SK-N-SH (cell line): Measurements from ENCODE around the gene C3orf52. TPM values are rescaled to one million over a fixed set of nuclear protein-coding genes. Genes with fewer than 3 reads are reported as not detected.

Experiments used
- CTCF ChIA-PET: fragments of 300-600, 350-600 bp; formaldehyde crosslinking; extraction: SDS; loops from one replicate; lab custom pipeline; 2021; lab: Yijun Ruan, JAX
- POLR2A ChIA-PET: fragments of 350-600 bp; sonication (Branson Sonifier 250); formaldehyde crosslinking; extraction: SDS; loops from one replicate; lab custom pipeline; 2020; ENCODE audit warnings: antibody characterized with exemption, inconsistent platforms; lab: Yijun Ruan, JAX
- DNase-seq: peaks from one replicate; pipeline ENCODE4 v3.0.0; 2012
- H2AFZ ChIP-seq: fragments of 200-600 bp; sonication (generic); 2 replicates; pipeline ENCODE4 v1.8.1; 2016; ENCODE audit warnings: antibody characterized with exemption, mild to moderate bottlenecking, low read depth
- H3F3A ChIP-seq: fragments of 200-600 bp; sonication (generic); replicated peaks from 2 replicates; pipeline ENCODE3; 2016; ENCODE audit warnings: antibody characterized with exemption, mild to moderate bottlenecking; ENCODE audit not compliant: insufficient read depth
- H3K27ac ChIP-seq, 2 experiments: fragments of 200-500 bp in 1 of 2; fragments of 200-600 bp in 1 of 2; sonication (Bioruptor generic) in 1 of 2; sonication (generic), shearing (Covaris generic) in 1 of 2; 2 replicates each; pipeline versions ENCODE4 v1.5.1 to v1.6.1; 2014 to 2016; ENCODE audit warnings: low read depth in 2 of 2, inconsistent platforms in 1 of 2, low read length in 1 of 2, mild to moderate bottlenecking in 1 of 2, mixed read lengths in 1 of 2
- H3K27me3 ChIP-seq: fragments of 200-600 bp; sonication (generic), shearing (Covaris generic); 2 replicates; pipeline ENCODE4 v1.6.1; 2016; ENCODE audit warnings: mixed run types; ENCODE audit not compliant: insufficient read depth
- H3K36me3 ChIP-seq, 2 experiments: fragments of 200-500 bp in 1 of 2; fragments of 200-600 bp in 1 of 2; sonication (Bioruptor generic) in 1 of 2; sonication (generic) in 1 of 2; replicated peaks in 1 of 2; 2 replicates each; pipeline versions ENCODE3 to v1.5.1; 2014 to 2016; ENCODE audit warnings: low read length in 1 of 2, mild to moderate bottlenecking in 1 of 2; ENCODE audit not compliant: insufficient read depth in 2 of 2, control insufficient read depth in 1 of 2
- H3K4me1 ChIP-seq, 2 experiments: fragments of 200-500 bp in 1 of 2; fragments of 200-600 bp in 1 of 2; sonication (Bioruptor generic) in 1 of 2; sonication (generic), shearing (Covaris generic) in 1 of 2; 2 replicates each; pipeline versions ENCODE4 v1.5.1 to v1.6.1; 2014 to 2016; ENCODE audit warnings: low read depth in 1 of 2, low read length in 1 of 2, mixed run types in 1 of 2; ENCODE audit not compliant: insufficient read depth in 2 of 2, control insufficient read depth in 1 of 2
- H3K4me2 ChIP-seq: fragments of 200-600 bp; sonication (generic), shearing (Covaris generic); 2 replicates; pipeline ENCODE4 v1.6.1; 2017; ENCODE audit warnings: mixed run types
- H3K4me3 ChIP-seq, 2 experiments: fragments of 200-500 bp in 1 of 2; fragments of 200-600 bp in 1 of 2; sonication (Bioruptor generic) in 1 of 2; sonication (generic), shearing (Covaris generic) in 1 of 2; 2 replicates each; pipeline versions ENCODE4 v1.5.1 to v1.8.1; 2014 to 2016; ENCODE audit warnings: low read depth in 2 of 2, inconsistent platforms in 1 of 2, low read length in 1 of 2, mild to moderate bottlenecking in 1 of 2, mixed read lengths in 1 of 2, moderate library complexity in 1 of 2
- H3K79me2 ChIP-seq: fragments of 200-600 bp; sonication (generic); 2 replicates; pipeline ENCODE4 v1.8.1; 2017; ENCODE audit warnings: mild to moderate bottlenecking; ENCODE audit not compliant: insufficient read depth
- H3K9ac ChIP-seq: fragments of 200-600 bp; sonication (generic); 2 replicates; pipeline ENCODE4 v1.6.1; 2017; ENCODE audit warnings: mixed run types
- H3K9me2 ChIP-seq: fragments of 200-600 bp; sonication (generic); 2 replicates; pipeline ENCODE4 v1.6.1; 2017; ENCODE audit warnings: mixed run types
- H3K9me3 ChIP-seq: fragments of 200-600 bp; sonication (generic); 2 replicates; pipeline ENCODE4 v1.6.1; 2017; ENCODE audit warnings: mixed run types, mild to moderate bottlenecking, moderate library complexity
- H4K20me1 ChIP-seq: fragments of 200-600 bp; sonication (generic); 2 replicates; pipeline ENCODE4 v1.6.1; 2017; ENCODE audit warnings: mild to moderate bottlenecking, mixed run types; ENCODE audit not compliant: insufficient read depth
- FOSL2 ChIP-seq: IDR thresholded peaks from 2 replicates; pipeline ENCODE4 v1.4.0; 2012; ENCODE audit warnings: low read depth, mild to moderate bottlenecking, moderate library complexity, borderline replicate concordance
- FOXM1 ChIP-seq: IDR thresholded peaks from 2 replicates; pipeline ENCODE4 v1.4.0; 2012; ENCODE audit warnings: low read depth, mild to moderate bottlenecking
- GATA2 ChIP-seq: sonication (generic); formaldehyde crosslinking; IDR thresholded peaks from 2 replicates; pipeline ENCODE4 v1.5.0; 2020; ENCODE audit warnings: mild to moderate bottlenecking, missing genetic modification reagents
- IRF3 ChIP-seq: fragments of 150-350 bp; IDR thresholded peaks from 2 replicates; pipeline ENCODE4 v1.6.1; 2016; ENCODE audit warnings: mild to moderate bottlenecking, low read depth, low read length
- MAX ChIP-seq: IDR thresholded peaks from 2 replicates; pipeline ENCODE4 v1.4.0; 2012; ENCODE audit warnings: low read depth
- MEF2A ChIP-seq: IDR thresholded peaks from 2 replicates; pipeline ENCODE4 v1.4.0; 2012; ENCODE audit warnings: low read depth, borderline replicate concordance
- NFIC ChIP-seq: IDR thresholded peaks from 2 replicates; pipeline ENCODE4 v1.4.0; 2012; ENCODE audit warnings: borderline replicate concordance
- RAD21 ChIP-seq: IDR thresholded peaks from 2 replicates; pipeline ENCODE4 v1.6.1; 2012; ENCODE audit warnings: mild to moderate bottlenecking, low read length
- RCOR1 ChIP-seq: fragments of 150-350 bp; IDR thresholded peaks from 2 replicates; pipeline ENCODE4 v1.6.1; 2017; ENCODE audit warnings: antibody characterized with exemption, low read length
- RFX5 ChIP-seq: IDR thresholded peaks from 2 replicates; pipeline ENCODE4 v1.6.1; 2012; ENCODE audit warnings: mild to moderate bottlenecking, improper control_type of control experiment, low read length
- RXRA ChIP-seq: IDR thresholded peaks from 2 replicates; pipeline ENCODE4 v1.4.0; 2012; ENCODE audit warnings: low read depth, mild to moderate bottlenecking, borderline replicate concordance
- SIN3A ChIP-seq: IDR thresholded peaks from 2 replicates; pipeline ENCODE4 v1.6.1; 2012; ENCODE audit warnings: low read depth, mild to moderate bottlenecking, low read length, moderate library complexity, borderline replicate concordance
- TCF12 ChIP-seq: IDR thresholded peaks from 2 replicates; pipeline ENCODE4 v1.4.0; 2012
- TEAD4 ChIP-seq: IDR thresholded peaks from 2 replicates; pipeline ENCODE4 v1.4.0; 2012; ENCODE audit warnings: mild to moderate bottlenecking, borderline replicate concordance; ENCODE audit not compliant: insufficient read depth
- USF1 ChIP-seq: IDR thresholded peaks from 2 replicates; pipeline ENCODE4 v1.4.0; 2012; ENCODE audit warnings: low read depth, borderline replicate concordance
- ZBTB33 ChIP-seq: IDR thresholded peaks from 2 replicates; pipeline ENCODE4 v1.4.0; 2012; ENCODE audit warnings: low read depth, borderline replicate concordance
- WGBS: methylation state at CpG from one replicate; pipeline ENCODE4 v1.1.6; 2017; ENCODE audit warnings: low lambda C conversion rate; 5-methylcytosine and 5-hydroxymethylcytosine counted together
- polyA plus RNA-seq, 3 experiments: library from polyadenylated mRNA; depleted of rRNA; stranded (reverse); fragments of >200 nt; gene quantifications; 2 replicates each; pipeline ENCODE4 v1.2.3, GENCODE V29; 2012

Gene C3orf52
- polyA plus RNA-seq, 1 of the 3 experiments (the other 2 are of a cell fraction) = 5.4 TPM

GRCh38 chr3:112124907-112125607 is 38.9 kb downstream of the C3orf52 start:
- no peaks in the 10 kb centered on the region for H3F3A ChIP-seq
- no peaks in the 10 kb centered on the region for H3K9me3 ChIP-seq
- 94% methylated on average over 5 of the region's 5 CpGs for WGBS
- H3K4me2 ChIP-seq = no peak overlapping the region
- CTCF ChIA-PET = interaction anchor here (1.0 to 4.7 kb wide), 4 partner anchors 12 to 406 kb away, joined by 4 to 29 read pairs (median 5); no protein-coding TSS in a partner anchor
- POLR2A ChIA-PET = no interaction called here
- no peak for DNase-seq
- TF ChIP-seq GATA2 (no peak), RCOR1 (no peak), FOSL2 (no peak), USF1 (no peak), RAD21 (no peak), IRF3 (no peak), NFIC (no peak), SIN3A (no peak), RXRA (no peak), RFX5 (no peak)
- no peaks in the 10 kb centered on the region for H3K9me2 ChIP-seq
- no peaks in the 10 kb centered on the region for H3K4me1 ChIP-seq
- no peaks in the 10 kb centered on the region for H3K79me2 ChIP-seq
- no peak overlapping the region for H3K4me3 ChIP-seq
- no peak overlapping the region for H3K27ac ChIP-seq
- peaks cover 0 to 9% of the 10 kb centered on the region in 2 experiments for H3K36me3 ChIP-seq
- no peaks in the 10 kb centered on the region for H3K27me3 ChIP-seq
- no peak overlapping the region for H3K9ac ChIP-seq
- H4K20me1 ChIP-seq = no peaks in the 10 kb centered on the region
- H2AFZ ChIP-seq = no peak overlapping the region

GRCh38 chr3:112126511-112126911 is 40.3 kb downstream of the C3orf52 start:
- peaks cover 0 to 9% of the 10 kb centered on the region in 2 experiments for H3K36me3 ChIP-seq
- H3K27me3 ChIP-seq = no peaks in the 10 kb centered on the region
- no peaks in the 10 kb centered on the region for H4K20me1 ChIP-seq
- TF ChIP-seq NFIC (no peak), TCF12 (no peak), ZBTB33 (no peak), TEAD4 (no peak), MEF2A (no peak), FOXM1 (no peak), MAX (no peak), RAD21 (no peak)
- ChIA-PET POLR2A (no interaction called here), CTCF (interaction anchor here (1.2 to 4.7 kb wide), 2 partner anchors 11 to 15 kb away, joined by 3 to 29 read pairs; no protein-coding TSS in a partner anchor)
- H3K4me1 ChIP-seq = no peaks in the 10 kb centered on the region
- H3K9me2 ChIP-seq = no peaks in the 10 kb centered on the region
- H3K27ac ChIP-seq = no peak overlapping the region
- DNase-seq = no peak
- no peak overlapping the region for H3K4me3 ChIP-seq
- WGBS = 83% methylated on average over 1 of the region's 1 CpG
- no peaks in the 10 kb centered on the region for H3K79me2 ChIP-seq
- no peak overlapping the region for H2AFZ ChIP-seq
- H3K4me2 ChIP-seq = no peak overlapping the region
- H3K9ac ChIP-seq = no peak overlapping the region
- H3K9me3 ChIP-seq = no peaks in the 10 kb centered on the region
- H3F3A ChIP-seq = no peaks in the 10 kb centered on the region
